Thyroid gland (tissue), 4 donors: ENCODE results near the gene SUPT3H.

Experiments
- POLR2A ChIP-seq, 2 donors: fragments of 450-650 bp; IDR thresholded peaks; one replicate each; pipeline ENCODE4 v1.6.1; 2017; ENCODE audit warnings: antibody characterized with exemption in 2 of 2, mild to moderate bottlenecking in 2 of 2, moderate library complexity in 1 of 2
- TF ChIP-seq, protein P1 (sequence below), 6 experiments: fragments of 200-600 bp in 3 of 6; fragments of 450-650 bp in 3 of 6; sonication (generic) in 3 of 6; IDR thresholded peaks; one replicate each; pipeline ENCODE4 v1.5.1; 2016 to 2019; ENCODE audit warnings: antibody characterized with exemption in 6 of 6, mild to moderate bottlenecking in 2 of 6, inconsistent platforms in 1 of 6, moderate library complexity in 1 of 6

DNA sequence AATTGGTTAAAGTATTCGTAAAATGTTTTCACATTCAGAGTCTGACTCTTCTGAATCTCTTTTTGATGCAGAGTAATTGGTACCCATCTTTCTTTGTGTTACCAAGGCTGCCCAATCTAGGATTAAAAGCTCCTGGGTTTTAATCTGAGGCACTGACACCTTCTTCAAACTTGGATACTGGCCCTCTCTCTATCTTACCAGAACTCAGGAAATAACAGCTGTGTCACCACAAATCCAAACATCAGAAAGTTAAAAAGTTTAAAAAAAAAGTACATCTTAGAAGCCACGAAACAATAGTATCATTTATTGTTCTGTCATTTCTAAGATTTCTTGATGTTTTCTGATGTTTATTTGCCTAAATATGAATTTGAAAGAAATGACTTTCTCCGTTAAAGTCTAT is 305.1 kb downstream of the SUPT3H start:
- TF ChIP-seq, protein P1, sequence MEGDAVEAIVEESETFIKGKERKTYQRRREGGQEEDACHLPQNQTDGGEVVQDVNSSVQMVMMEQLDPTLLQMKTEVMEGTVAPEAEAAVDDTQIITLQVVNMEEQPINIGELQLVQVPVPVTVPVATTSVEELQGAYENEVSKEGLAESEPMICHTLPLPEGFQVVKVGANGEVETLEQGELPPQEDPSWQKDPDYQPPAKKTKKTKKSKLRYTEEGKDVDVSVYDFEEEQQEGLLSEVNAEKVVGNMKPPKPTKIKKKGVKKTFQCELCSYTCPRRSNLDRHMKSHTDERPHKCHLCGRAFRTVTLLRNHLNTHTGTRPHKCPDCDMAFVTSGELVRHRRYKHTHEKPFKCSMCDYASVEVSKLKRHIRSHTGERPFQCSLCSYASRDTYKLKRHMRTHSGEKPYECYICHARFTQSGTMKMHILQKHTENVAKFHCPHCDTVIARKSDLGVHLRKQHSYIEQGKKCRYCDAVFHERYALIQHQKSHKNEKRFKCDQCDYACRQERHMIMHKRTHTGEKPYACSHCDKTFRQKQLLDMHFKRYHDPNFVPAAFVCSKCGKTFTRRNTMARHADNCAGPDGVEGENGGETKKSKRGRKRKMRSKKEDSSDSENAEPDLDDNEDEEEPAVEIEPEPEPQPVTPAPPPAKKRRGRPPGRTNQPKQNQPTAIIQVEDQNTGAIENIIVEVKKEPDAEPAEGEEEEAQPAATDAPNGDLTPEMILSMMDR (IDR thresholded peaks at IDR 0.05): no peak
- TF ChIP-seq POLR2A (IDR thresholded peaks at IDR 0.05): no peak
